ENCODE data around the gene RNU1-3.
"Not testable (repeated sequence)": the region's sequence is repeated elsewhere in the genome, so short reads cannot be mapped to it uniquely, and the experiment has no call there.

The RNU1-3 gene

GRCh38 chr1:16666502-16667413 is at the start of gene RNU1-3:
TSS of gene RNU1-3 (minus strand) at chr1:16666948.
- not testable (repeated sequence) for DNase-seq

- not testable (repeated sequence) for DNase-seq
Measured at GRCh38 chr1:16713480-16713879, 46.7 kb upstream of the RNU1-3 start.

- DNase-seq = not testable (repeated sequence)
Measured at GRCh38 chr1:16712984-16713383, 46.2 kb upstream of the RNU1-3 start.

- DNase-seq = not testable (repeated sequence)
Measured at GRCh38 chr1:16712582-16712981, 45.8 kb upstream of the RNU1-3 start.

- not testable (repeated sequence) for DNase-seq
Measured at GRCh38 chr1:16712131-16712530, 45.4 kb upstream of the RNU1-3 start.

- not testable (repeated sequence) for DNase-seq
Measured at GRCh38 chr1:16710618-16711017, 43.9 kb upstream of the RNU1-3 start.

- peak; percentile 34 for DNase-seq
Measured at GRCh38 chr1:16709659-16710087, 42.9 kb upstream of the RNU1-3 start.

GRCh38 chr1:16708704-16709103 is 42.0 kb upstream of the RNU1-3 start:
- not testable (repeated sequence) for DNase-seq

- DNase-seq = not testable (repeated sequence)
Measured at GRCh38 chr1:16707130-16708093, 40.7 kb upstream of the RNU1-3 start.

GRCh38 chr1:16706302-16706701 is 39.6 kb upstream of the RNU1-3 start:
- not testable (repeated sequence) for DNase-seq

- not testable (repeated sequence) for DNase-seq
Measured at GRCh38 chr1:16704502-16705100, 37.9 kb upstream of the RNU1-3 start.

- not testable (repeated sequence) for DNase-seq
Measured at GRCh38 chr1:16704076-16704475, 37.3 kb upstream of the RNU1-3 start.

- DNase-seq = not testable (repeated sequence)
Measured at GRCh38 chr1:16703602-16704001, 36.9 kb upstream of the RNU1-3 start.

- DNase-seq = not testable (repeated sequence)
Measured at GRCh38 chr1:16703141-16703540, 36.4 kb upstream of the RNU1-3 start.

- not testable (repeated sequence) for DNase-seq
Measured at GRCh38 chr1:16702280-16702679, 35.5 kb upstream of the RNU1-3 start.

- not testable (repeated sequence) for DNase-seq
Measured at GRCh38 chr1:16701189-16701588, 34.4 kb upstream of the RNU1-3 start.

- not testable (repeated sequence) for DNase-seq
Measured at GRCh38 chr1:16700138-16700895, 33.6 kb upstream of the RNU1-3 start.

- DNase-seq = not testable (repeated sequence)
Measured at GRCh38 chr1:16699440-16699839, 32.7 kb upstream of the RNU1-3 start.

GRCh38 chr1:16697152-16697551 is 30.4 kb upstream of the RNU1-3 start:
- not testable (repeated sequence) for DNase-seq

GRCh38 chr1:16696507-16697150 is 29.9 kb upstream of the RNU1-3 start:
- not testable (repeated sequence) for DNase-seq

- not testable (repeated sequence) for DNase-seq
Measured at GRCh38 chr1:16694308-16694702, 27.6 kb upstream of the RNU1-3 start.
